DND-41 (cell line): ENCODE data around the gene KCNS3.

Source experiments
- CTCF ChIP-seq: IDR thresholded peaks from 2 replicates; pipeline ENCODE4 v1.5.1; 2012; ENCODE audit warnings: borderline replicate concordance, low read length, moderate library complexity, mild to moderate bottlenecking; ENCODE audit not compliant: poor library complexity, severe bottlenecking; ENCODE audit errors: extremely low read depth
- EZH2 ChIP-seq: IDR thresholded peaks from 3 replicates; pipeline ENCODE4 v1.6.1; 2012; ENCODE audit warnings: borderline replicate concordance, low read depth, mild to moderate bottlenecking, moderate library complexity, low read length, inconsistent platforms; ENCODE audit not compliant: severe bottlenecking

DNA sequence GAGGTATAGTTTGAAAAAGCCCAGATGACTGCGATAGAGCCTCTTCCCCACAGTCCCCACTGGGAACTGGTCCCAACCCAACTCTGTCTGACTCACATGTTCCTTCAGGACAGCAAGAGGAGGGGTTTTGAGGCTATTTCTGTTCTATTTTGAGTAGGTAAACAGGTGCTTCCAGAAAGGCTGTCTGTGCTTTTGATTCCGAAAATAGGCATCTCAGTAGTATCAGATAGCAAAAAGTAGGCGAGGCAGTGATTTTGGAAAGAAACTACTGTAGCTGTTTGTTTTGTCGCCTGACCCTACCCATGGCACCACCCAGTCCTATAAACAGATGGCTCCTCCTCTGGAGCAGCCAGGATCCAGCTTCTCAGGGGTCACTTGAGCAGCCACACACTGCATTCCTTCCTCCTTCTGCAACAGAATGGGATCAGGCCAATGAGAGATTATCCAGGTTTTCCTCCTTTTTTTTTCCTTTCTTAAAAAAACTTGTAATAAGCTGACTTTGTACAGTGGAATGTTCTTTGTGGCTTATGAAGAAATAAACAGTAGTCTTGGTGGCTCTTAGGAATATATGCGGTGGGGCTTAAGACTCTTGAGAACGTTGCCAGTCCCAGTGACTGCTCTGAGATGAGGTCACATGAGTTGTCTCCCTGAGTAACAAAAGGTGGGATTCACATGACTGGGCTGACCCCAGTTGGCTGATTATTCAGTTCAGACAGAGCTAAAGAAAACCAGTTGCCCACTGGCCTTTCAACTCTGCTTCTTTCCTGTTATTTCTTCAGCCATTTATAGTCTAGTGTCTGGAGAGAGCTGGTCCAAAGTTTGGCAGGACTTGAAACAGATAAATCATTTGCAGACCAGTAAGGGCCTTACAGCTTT, 98.6 kb downstream of the KCNS3 start:
- TF ChIP-seq CTCF (no peak), EZH2 (no peak)
